Endometrial microvascular endothelial cells (primary cell): ENCODE results near the gene TEF. TPM values are rescaled to one million over a fixed set of nuclear protein-coding genes. Genes with fewer than 3 reads are reported as not detected.

Experiments
- in situ Hi-C: cut with HindIII; loops from 2 replicates; pipeline ENCODE4 v1.10.0; 2017; ENCODE audit warnings: low sequenced_read_pairs, low pct_unique_long_range_greater_than_20kb; ENCODE audit errors: inconsistent ontology term
- total RNA-seq: library from RNA; depleted of rRNA; stranded (reverse); fragments of >200 nt; gene quantifications from one replicate; pipeline ENCODE4 v1.2.3, GENCODE V29; 2015; ENCODE audit errors: inconsistent ontology term

The TEF gene, protein sequence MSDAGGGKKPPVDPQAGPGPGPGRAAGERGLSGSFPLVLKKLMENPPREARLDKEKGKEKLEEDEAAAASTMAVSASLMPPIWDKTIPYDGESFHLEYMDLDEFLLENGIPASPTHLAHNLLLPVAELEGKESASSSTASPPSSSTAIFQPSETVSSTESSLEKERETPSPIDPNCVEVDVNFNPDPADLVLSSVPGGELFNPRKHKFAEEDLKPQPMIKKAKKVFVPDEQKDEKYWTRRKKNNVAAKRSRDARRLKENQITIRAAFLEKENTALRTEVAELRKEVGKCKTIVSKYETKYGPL
- 2.6 TPM for total RNA-seq

DNA sequence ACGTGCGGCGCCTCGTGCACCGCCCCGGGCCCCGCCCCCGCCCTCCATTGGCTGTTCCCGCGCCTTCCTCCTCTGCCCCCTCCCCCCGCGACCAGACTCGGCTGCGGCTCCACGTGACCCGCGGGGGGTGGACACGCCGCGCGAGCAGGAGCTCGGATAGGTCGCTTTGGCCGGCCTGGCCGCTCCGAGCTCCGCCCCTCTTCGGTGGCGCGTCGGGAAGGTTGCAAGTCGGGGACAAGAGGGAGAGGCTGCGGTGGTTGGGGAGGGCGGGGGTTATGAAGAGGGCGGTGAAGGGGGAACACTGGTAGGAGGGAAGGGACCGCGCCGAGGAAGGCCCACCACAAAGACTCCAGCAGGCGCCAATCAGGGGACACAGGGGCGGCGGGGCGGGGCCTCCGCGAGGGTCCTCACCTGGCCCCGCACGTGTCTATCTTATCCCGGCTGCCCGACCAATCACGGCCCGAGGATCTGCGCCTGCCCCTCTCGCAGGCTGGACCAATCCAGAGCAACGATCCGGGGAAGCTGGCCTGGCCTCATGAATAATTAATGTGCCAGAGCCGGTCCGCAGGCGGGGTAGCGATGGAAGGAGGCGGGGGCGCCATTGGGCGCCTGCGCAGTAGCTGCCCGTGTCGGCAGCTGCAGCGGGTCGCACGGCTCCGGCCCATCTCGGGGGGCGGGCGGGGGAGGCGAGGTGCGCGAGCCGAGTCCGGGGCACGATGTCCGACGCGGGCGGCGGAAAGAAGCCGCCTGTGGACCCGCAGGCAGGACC, at the start of gene TEF:
TSS of gene TEF (plus strand) at position 614 of the 769 bp plus-strand sequence. CDS start at position 717, 103 bp downstream.
- in situ Hi-C loops, result no loop called here

DNA sequence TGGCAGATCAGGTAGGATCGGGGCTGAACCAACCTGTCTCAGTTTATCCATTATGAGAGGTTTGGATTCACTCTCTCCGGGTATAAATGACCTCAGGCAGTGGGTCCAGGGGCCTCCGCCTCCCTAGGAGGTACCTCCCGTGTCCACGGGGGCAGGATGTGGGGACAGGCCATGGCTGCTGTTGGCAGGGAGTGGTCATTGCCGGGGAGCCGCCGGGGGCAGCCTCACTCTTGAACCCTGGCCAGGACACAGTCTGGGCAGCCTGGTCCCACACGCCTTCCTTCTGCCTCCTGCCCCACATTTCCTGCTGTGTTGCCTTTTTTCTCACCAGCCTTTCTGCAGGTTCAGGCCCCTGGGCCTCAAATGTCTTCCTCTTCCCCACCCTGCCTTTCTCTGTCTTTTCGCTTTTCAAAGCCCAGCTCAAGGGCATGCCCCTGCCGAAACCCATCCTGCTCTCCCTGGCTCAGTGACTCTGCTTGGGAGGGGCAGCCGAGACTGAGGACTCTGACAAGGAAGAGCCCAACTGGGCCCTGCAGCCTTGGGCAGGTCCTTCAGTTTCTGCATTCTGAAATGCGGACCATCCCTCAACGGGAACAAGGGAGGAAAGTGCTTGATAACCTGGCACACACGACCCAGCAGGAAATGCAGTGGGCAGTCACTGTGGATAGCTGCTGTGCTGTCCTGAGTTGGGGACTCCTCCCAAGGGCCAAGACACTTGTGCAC, 49.4 kb upstream of the TEF start:
- in situ Hi-C loops, result no loop called here

DNA sequence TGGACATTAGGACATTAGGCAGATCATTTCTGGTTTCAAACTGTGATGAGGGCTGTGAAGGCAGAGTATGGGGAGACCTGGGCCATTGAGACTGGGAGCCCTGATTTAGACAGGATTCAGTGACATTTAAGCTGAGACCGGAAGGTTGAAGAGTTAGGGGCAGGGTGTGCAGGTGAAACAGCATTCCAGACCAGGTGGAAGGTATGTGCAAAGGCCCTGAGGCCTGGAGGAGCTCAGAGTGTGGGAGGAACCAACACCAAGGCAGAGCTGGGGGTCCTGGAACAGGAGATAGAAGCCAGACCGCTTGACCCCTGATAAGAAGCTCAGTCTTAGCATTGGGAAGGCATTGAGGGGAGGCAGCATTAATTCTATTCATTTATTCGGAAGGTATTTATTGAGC, 47.9 kb upstream of the TEF start:
- in situ Hi-C loops, result no loop called here

DNA sequence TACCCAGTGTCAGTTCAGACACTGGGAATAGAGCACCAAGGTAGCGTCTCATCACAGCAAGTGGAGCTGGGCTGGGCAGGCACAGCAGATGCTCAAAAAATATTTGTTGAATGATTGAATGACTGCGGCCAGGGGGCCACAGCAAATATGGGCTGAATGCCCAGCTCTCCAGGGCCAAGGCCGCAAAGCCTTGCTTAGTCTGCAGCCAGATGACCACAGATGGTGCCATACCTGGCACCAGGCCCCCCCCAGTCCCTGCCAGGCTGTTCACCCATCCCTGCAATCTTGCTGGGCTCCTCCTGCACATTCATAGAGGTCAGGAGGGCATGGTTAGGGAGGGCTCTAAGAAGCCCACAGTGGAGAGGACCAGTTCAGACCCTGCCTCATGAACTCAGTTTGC, 47.5 kb upstream of the TEF start:
- in situ Hi-C loops, result no loop called here

DNA sequence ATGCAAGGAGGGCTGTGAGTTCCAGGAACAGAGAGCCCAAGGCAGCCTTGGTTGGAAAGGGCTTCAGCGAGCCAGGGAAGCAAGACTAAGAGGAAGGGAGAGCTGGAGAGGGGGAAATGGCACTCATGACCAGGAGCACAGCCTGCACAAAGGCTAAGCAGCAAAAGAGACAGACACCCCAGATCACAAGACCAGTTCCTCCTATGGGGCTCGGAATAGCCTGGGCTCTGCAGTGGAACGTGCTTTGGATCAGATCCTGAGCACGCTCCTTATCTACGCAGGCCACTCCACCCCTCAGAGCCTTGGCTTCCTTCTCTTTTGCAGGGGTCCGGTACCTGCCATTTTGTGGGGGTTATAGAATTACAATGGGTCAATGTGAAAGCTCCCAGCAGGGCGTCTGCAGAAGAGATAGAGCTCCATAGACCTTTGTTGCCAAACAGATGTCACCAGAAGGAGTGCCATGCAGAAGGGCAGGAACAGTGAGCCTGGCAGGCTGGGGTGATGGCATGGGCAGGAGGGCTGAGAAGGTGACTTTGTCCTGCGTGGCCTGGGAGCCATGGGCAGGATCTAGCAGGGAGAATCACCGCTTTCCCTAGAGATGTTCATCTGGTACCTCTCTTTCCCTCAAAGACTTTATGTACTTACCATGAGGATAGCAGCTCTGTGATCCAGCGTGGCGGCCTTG, 46.6 kb upstream of the TEF start:
- in situ Hi-C loops, result no loop called here

DNA sequence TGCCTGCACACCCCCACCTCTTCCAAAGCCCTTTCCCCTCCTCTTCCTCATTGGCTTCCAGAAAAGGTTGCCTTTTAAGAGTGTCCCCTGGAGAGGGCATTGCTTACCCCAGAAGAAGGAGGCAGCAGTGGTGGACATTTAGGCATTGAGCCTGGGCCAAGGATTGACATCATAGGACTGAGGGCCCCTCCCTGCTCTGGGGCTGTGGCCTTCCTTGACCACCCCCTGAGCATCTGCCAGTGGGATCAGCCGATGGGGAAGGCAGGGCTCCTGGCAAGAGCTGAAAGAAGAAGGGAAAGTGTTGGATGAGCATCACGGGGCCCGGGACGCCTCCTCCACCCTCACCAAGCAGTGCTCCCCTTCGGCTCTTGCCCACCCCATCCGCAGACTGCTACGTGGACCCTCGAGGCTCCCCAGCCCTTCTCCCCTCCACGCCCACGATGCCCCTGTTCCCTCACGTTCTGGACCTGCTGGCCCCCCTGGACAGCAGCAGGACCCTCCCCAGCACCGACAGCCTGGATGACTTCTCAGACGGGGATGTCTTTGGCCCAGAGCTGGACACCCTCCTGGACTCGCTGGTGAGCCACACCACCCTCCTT, 43.0 kb upstream of the TEF start:
- in situ Hi-C loops, result no loop called here

DNA sequence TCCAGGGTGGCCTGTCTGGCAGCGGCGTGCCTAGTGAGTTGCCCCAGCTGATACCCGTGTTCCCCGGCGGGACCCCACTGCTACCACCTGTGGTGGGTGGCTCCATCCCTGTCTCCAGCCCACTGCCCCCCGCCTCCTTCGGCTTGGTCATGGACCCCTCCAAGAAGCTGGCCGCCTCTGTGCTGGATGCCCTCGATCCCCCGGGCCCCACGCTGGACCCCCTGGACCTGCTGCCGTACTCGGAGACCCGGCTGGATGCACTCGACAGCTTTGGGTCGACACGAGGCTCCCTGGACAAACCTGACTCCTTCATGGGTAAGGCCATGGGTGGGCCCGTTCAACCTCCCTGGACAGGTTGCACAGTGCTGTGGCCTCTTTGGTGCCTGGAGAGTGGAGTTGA, 41.9 kb upstream of the TEF start:
- in situ Hi-C loops, result no loop called here

DNA sequence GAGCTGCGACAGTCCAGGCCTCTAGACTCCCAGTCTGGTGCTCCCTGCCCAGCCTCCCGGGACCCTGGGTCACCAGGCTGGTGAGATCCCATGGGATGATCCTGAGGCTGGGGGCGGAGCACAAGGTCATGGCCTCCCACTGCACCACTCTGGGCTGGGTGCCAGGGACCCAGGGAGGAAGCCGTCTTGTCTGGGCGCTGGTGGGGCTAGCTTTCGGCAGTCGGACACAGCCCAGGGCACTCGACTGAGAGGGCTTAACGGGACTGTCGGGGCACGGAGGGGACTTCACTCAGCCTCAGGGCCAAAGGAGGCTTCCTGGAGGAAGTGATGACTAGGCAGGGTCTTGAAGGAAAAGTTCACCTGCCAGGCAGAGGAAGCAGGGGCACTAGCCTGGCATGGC, 41.4 kb upstream of the TEF start:
- in situ Hi-C loops, result no loop called here

DNA sequence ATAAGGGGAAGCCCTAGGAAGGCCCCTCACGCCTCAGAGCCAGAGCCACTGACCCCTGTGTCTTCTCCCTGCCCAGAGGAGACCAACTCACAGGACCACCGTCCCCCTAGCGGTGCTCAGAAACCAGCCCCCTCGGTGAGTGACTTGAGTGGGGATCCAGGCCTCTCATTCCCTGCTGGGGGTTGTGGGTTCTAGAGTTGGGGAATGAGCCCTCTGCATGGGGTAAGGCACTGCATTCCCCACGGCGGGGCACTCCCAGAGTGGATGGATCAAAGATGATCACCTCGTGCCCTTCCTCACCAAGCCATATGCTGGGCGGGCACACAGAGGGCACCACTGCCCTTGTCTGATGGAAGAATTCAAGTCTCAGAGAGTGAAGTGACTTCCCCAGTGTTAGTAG, 40.7 kb upstream of the TEF start:
- in situ Hi-C loops, result no loop called here

DNA sequence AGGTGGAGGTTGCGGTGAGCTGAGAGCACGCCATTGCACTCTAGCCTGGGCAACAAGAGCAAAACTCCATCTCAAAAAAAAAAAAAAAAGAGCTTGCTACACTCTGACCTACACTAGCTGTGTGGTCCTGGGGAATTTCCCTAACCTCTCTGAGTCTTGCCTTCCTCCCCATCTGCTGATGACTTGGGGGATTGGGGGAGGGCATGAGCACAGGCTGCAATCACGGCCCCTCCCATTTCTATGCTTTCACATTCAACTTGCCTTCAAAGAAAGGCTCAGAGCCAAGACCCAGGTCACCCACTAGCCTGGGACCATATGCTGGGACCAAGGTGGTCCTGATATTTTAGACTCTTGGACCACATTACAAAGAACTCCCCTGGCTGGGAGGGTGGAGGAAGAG, 39.8 kb upstream of the TEF start:
- in situ Hi-C loops, result no loop called here

DNA sequence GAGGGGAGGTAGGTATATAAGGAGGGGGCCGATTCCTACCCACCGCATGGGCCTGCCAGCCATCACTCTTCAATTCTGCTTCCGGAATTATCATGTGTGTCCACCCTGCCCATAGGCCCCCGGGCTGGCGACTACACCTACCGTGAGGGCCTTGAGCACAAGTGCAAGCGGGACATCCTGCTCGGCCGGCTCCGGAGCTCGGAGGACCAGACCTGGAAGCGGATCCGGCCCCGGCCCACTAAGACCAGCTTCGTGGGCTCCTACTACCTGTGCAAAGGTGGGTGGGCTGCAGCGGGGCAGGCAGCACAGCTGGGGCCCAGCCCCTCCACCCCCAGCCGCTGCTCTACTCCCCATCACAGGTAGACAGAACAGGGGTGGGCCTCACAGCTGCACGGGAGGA, 38.4 kb upstream of the TEF start:
- in situ Hi-C loops, result no loop called here

DNA sequence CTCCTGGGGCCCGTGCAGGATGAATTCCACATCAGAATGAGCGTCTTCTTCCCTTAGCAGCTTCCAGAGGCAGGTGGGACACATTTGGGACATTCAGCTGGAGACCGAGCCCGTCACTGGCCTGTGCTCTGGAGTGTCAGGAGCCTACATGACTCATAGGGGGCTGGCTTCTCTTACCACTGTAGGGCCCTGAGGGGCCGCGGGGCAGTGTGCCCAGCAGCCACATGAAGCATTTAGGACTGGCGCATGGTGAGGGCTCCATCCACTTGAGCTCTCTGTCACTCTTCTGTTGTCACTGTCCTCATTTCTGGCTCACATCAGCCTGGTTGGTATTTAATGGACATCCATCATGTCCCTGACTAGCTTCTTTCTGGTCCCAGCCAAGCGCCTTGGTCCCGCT, 38.0 kb upstream of the TEF start:
- in situ Hi-C loops, result no loop called here

DNA sequence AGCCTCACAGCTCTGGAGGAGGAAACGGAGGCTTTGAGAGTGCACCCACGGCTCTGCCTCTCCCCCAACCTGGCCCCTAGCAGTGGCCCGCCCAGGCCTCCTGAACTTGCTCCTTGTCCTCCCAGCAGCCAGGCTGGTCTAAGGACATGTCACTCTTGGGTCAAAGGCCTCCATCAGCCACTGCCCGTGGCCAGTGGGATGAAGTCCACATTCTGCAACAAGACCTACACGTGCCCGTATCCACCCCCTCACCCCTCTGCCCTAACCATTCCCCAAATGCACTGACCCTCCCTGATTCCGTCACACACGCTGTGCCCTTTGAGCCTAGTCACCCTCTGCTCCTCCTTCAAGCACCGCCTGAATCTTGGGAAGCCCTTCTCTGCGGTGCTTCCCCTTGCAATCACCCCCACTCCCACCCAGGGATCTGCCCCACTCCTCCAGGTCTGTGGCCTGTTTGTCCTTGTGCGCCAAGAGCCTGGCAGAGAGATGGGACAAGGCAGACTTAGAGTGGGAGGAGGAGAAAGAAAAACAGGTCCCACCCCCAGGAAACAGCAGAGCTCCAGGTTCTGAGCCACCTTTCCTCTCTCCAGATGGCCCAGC, 37.5 kb upstream of the TEF start:
- in situ Hi-C loops, result no loop called here

DNA sequence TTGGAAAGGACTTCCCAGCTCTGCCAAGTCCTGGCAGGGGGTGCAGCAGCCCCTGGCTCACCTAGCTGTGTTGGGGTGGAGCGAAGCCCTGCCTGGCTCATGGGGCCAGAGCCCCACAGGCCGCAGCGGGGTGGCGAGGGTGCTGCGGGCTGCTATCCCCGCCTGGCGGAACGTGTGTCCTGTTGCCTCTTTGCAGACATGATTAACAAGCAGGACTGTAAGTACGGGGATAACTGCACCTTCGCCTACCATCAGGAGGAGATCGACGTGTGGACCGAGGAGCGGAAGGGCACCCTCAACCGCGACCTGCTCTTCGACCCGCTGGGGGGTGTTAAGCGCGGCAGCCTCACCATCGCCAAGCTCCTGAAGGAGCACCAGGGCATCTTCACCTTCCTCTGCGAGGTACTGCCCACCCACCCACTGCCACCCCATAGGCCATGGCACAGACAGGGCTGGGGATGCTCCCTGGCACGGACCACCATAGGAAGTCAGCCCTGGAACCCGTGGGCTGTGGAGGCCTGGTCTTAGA, 35.9 kb upstream of the TEF start:
- in situ Hi-C loops, result no loop called here

DNA sequence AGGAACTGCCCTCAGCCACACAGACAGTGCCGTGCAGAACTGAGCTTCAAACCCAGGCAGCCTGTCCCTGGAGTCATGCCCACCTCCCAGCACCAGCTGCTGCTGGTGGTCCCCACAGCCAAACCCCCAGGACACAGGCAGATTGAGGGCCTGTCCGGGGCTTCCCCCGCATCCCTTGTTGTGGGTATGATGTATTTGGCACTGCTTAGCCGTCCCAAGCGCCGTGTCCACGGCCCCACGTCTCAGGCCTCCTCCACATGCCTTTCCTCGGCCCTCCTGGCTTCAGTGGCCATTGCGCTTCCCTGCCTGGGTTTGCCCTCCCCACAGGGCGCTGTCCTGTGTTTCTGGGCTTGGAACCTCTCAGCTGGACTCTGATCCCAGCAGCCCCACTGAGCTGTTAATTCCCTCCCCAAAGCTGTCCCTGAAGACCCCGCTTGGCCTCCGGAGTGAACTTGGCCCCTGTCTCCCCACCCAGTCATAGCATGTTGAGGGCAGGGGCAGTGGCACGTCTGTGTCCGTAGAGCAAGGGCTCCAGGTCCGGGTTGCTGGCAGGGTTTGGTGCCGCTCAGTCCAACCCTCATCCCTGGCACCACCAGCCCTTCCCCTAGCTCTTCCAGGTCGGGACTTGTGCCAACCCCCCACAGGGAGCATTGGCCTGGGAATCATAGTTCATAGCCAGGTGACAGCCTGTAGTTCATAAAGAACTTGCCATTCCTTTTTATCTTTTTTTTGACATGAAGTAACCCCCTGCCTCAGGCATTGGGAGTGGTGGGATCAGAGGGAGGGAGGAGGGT, 34.5 kb upstream of the TEF start:
- in situ Hi-C loops, result no loop called here

DNA sequence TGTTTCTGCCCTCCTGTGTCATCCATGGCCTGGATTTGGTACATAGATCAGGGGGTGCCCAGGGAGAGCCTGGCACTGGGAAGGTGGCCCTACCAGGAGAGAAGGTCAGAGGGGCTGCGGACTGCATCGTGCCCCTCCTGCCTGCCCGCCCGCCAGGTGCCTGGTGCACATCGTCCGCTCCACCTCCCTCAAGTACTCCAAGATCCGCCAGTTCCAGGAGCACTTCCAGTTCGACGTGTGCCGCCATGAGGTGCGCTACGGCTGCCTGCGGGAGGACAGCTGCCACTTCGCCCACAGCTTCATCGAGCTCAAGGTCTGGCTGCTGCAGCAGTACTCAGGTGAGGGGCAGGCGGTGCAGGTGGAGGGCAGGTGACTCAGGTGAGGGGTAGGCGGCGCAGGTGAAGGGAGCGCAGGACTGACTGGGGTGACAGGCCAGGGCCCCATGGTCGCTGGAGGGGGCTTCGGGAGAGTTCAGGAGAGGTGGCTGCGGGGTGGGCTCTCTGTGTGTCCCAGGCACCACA, 32.7 kb upstream of the TEF start:
- in situ Hi-C loops, result no loop called here

DNA sequence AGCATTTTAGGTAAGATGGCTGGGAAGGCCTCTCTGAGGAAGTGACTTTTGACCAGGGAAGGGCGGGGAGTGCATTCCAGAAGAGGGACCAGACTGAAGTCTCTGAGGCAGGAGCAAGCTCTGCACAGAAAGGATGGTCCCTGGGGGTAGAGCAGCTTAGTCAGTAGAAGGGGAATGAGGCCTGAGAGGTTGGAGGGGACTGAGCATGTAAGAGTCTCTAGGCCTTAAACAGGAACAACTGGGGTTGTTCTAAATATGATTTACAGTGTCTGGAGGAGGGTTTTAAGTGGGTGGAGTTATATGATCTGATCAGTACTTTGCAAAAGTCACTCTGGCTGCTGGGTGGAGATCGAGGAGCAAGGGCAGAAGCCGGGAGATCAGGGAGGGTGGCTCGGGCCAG, 31.7 kb upstream of the TEF start:
- in situ Hi-C loops, result no loop called here
